Measurements from ENCODE around the gene RXRB. TPM values are rescaled to one million over a fixed set of nuclear protein-coding genes. Genes with fewer than 3 reads are reported as not detected.
"Not testable (repeated sequence)": the region's sequence is repeated elsewhere in the genome, so short reads cannot be mapped to it uniquely, and the experiment has no call there.

Gene RXRB
- 16.5 and 17.0 TPM in 2 replicates for total RNA-seq (2014; rRNA removed; shearing (Covaris generic))
- 21.7 and 30.1 TPM in 2 replicates for polyA plus RNA-seq (2015; cell fraction: cytosol; rRNA removed)
- polyA plus RNA-seq (2015; cell fraction: nucleus; rRNA removed): 174 and 206 TPM in 2 replicates

- DNase-seq (ENCODE audit: low read depth, low spot score): peak; percentile 99
- in situ Hi-C loops (cut with HindIII; ENCODE audit: low pct_unique_long_range_greater_than_20kb, low sequenced_read_pairs): no loop called here
These were observed at the start of gene RXRB, which contains the start of gene SLC39A7 for GRCh38 chr6:33200219-33201146. TSS of gene RXRB (minus strand) at chr6:33200665. CDS start at chr6:33200476, 189 bp downstream. TSS of gene SLC39A7 (plus strand) at chr6:33200867. CDS start at chr6:33201246, 379 bp downstream.

- no peak for DNase-seq (ENCODE audit: low read depth, low spot score)
- in situ Hi-C loops (cut with HindIII; ENCODE audit: low pct_unique_long_range_greater_than_20kb, low sequenced_read_pairs): no loop called here
These were observed 49.5 kb upstream of the RXRB start for GRCh38 chr6:33249732-33250630.

GRCh38 chr6:33248932-33249731 is 48.7 kb upstream of the RXRB start:
- in situ Hi-C loops (cut with HindIII; ENCODE audit: low pct_unique_long_range_greater_than_20kb, low sequenced_read_pairs): no loop called here
- DNase-seq (ENCODE audit: low read depth, low spot score): peak; percentile 99

GRCh38 chr6:33248643-33248931 is 48.1 kb upstream of the RXRB start:
- no peak for DNase-seq (ENCODE audit: low read depth, low spot score)
- in situ Hi-C loops (cut with HindIII; ENCODE audit: low pct_unique_long_range_greater_than_20kb, low sequenced_read_pairs): no loop called here

- in situ Hi-C loops (cut with HindIII; ENCODE audit: low pct_unique_long_range_greater_than_20kb, low sequenced_read_pairs): no loop called here
- DNase-seq (ENCODE audit: low read depth, low spot score): peak; percentile 88
These were observed 47.6 kb upstream of the RXRB start for GRCh38 chr6:33247977-33248642.

- DNase-seq (ENCODE audit: low read depth, low spot score): no peak
- in situ Hi-C loops (cut with HindIII; ENCODE audit: low pct_unique_long_range_greater_than_20kb, low sequenced_read_pairs): no loop called here
These were observed 43.0 kb upstream of the RXRB start for GRCh38 chr6:33243476-33243875.

GRCh38 chr6:33241968-33242367 is 41.5 kb upstream of the RXRB start:
- in situ Hi-C loops (cut with HindIII; ENCODE audit: low pct_unique_long_range_greater_than_20kb, low sequenced_read_pairs): no loop called here

GRCh38 chr6:33237741-33238140 is 37.3 kb upstream of the RXRB start:
- no peak for DNase-seq (ENCODE audit: low read depth, low spot score)
- in situ Hi-C loops (cut with HindIII; ENCODE audit: low pct_unique_long_range_greater_than_20kb, low sequenced_read_pairs): no loop called here

More at GRCh38 chr6:33241968-33242367, 41.5 kb upstream of the RXRB start:
- no peak for DNase-seq (ENCODE audit: low read depth, low spot score)

- in situ Hi-C loops (cut with HindIII; ENCODE audit: low pct_unique_long_range_greater_than_20kb, low sequenced_read_pairs): no loop called here
- no peak for DNase-seq (ENCODE audit: low read depth, low spot score)
These were observed 36.4 kb upstream of the RXRB start for GRCh38 chr6:33236852-33237251.

- in situ Hi-C loops (cut with HindIII; ENCODE audit: low pct_unique_long_range_greater_than_20kb, low sequenced_read_pairs): no loop called here
- no peak for DNase-seq (ENCODE audit: low read depth, low spot score)
These were observed 35.9 kb upstream of the RXRB start for GRCh38 chr6:33236328-33236727.

GRCh38 chr6:33235221-33235634 is 34.8 kb upstream of the RXRB start:
- in situ Hi-C loops (cut with HindIII; ENCODE audit: low pct_unique_long_range_greater_than_20kb, low sequenced_read_pairs): no loop called here
- DNase-seq (ENCODE audit: low read depth, low spot score): no peak

GRCh38 chr6:33226503-33227120 is 26.1 kb upstream of the RXRB start:
- DNase-seq (ENCODE audit: low read depth, low spot score); in situ Hi-C loops (cut with HindIII; ENCODE audit: low pct_unique_long_range_greater_than_20kb, low sequenced_read_pairs): not testable (repeated sequence)

GRCh38 chr6:33217681-33218080 is 17.2 kb upstream of the RXRB start:
- in situ Hi-C loops (cut with HindIII; ENCODE audit: low pct_unique_long_range_greater_than_20kb, low sequenced_read_pairs): no loop called here
- no peak for DNase-seq (ENCODE audit: low read depth, low spot score)

GRCh38 chr6:33217246-33217645 is 16.8 kb upstream of the RXRB start:
- in situ Hi-C loops (cut with HindIII; ENCODE audit: low pct_unique_long_range_greater_than_20kb, low sequenced_read_pairs): no loop called here
- no peak for DNase-seq (ENCODE audit: low read depth, low spot score)

- in situ Hi-C loops (cut with HindIII; ENCODE audit: low pct_unique_long_range_greater_than_20kb, low sequenced_read_pairs): no loop called here
These were observed 15.7 kb upstream of the RXRB start for GRCh38 chr6:33216117-33216649.

More at GRCh38 chr6:33216117-33216649, 15.7 kb upstream of the RXRB start:
- DNase-seq (ENCODE audit: low read depth, low spot score): no peak
